SK-N-SH treated with all-trans-retinoic acid at 6 μM for 48 hours (cell line): ENCODE results near the gene SLC22A1.

Source experiments
- ESRRG ChIP-seq: fragments of 250-450 bp; sonication (Bioruptor Pico); IDR thresholded peaks from 2 replicates; pipeline ENCODE4 v1.6.1; 2021; ENCODE audit warnings: mild to moderate bottlenecking
- ISL1 ChIP-seq: fragments of 250-450 bp; sonication (Bioruptor Pico); IDR thresholded peaks from 2 replicates; pipeline ENCODE4 v2.1.2; 2022; ENCODE audit warnings: mild to moderate bottlenecking, moderate library complexity
- ZFP30 ChIP-seq: fragments of 450-650 bp; formaldehyde crosslinking; IDR thresholded peaks from 2 replicates; pipeline ENCODE4 v1.5.0; 2022; ENCODE audit warnings: mild to moderate bottlenecking, moderate library complexity
- ZNF70 ChIP-seq: fragments of 450-650 bp; formaldehyde crosslinking; IDR thresholded peaks from 2 replicates; pipeline ENCODE4 v1.5.0; 2020; ENCODE audit warnings: mild to moderate bottlenecking, moderate library complexity
- TF ChIP-seq, protein P1 (sequence below): fragments of 250-450 bp; sonication (Bioruptor Pico); IDR thresholded peaks from 2 replicates; pipeline ENCODE4 v1.5.1; 2021; ENCODE audit warnings: mild to moderate bottlenecking, moderate library complexity
- TF ChIP-seq, protein P2 (sequence below): fragments of 250-450 bp; sonication (Bioruptor Pico); IDR thresholded peaks from 2 replicates; pipeline ENCODE4 v1.5.1; 2020; ENCODE audit warnings: low read depth, mild to moderate bottlenecking, moderate library complexity

DNA sequence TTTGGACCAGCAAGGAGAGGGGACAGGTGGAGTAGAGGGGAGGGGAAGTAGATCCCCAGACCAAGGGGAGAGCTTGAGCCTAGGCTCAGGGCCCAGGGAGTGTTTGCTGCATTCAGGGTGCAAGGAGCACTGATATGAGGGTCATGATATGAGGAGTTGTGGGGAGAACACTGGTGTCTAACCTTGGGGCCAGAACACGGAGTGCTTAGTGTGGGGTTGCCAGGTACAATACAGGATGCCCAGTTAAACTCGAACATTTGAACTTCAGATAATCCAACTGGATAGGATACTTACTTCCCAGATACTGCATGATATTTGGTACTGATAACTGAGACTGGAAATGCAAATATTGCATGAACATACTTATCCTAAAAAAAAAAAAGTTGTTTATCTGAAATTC, 2.4 kb downstream of the SLC22A1 start:
- TF ChIP-seq ESRRG (CRISPR knock-in tag) (no peak), ISL1 (no peak), ZNF70 (CRISPR knock-in tag) (no peak), ZFP30 (CRISPR knock-in tag) (no peak)
- TF ChIP-seq, protein P1, sequence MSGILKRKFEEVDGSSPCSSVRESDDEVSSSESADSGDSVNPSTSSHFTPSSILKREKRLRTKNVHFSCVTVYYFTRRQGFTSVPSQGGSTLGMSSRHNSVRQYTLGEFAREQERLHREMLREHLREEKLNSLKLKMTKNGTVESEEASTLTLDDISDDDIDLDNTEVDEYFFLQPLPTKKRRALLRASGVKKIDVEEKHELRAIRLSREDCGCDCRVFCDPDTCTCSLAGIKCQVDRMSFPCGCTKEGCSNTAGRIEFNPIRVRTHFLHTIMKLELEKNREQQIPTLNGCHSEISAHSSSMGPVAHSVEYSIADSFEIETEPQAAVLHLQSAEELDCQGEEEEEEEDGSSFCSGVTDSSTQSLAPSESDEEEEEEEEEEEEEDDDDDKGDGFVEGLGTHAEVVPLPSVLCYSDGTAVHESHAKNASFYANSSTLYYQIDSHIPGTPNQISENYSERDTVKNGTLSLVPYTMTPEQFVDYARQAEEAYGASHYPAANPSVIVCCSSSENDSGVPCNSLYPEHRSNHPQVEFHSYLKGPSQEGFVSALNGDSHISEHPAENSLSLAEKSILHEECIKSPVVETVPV (CRISPR knock-in tag): no peak
- TF ChIP-seq, protein P2, sequence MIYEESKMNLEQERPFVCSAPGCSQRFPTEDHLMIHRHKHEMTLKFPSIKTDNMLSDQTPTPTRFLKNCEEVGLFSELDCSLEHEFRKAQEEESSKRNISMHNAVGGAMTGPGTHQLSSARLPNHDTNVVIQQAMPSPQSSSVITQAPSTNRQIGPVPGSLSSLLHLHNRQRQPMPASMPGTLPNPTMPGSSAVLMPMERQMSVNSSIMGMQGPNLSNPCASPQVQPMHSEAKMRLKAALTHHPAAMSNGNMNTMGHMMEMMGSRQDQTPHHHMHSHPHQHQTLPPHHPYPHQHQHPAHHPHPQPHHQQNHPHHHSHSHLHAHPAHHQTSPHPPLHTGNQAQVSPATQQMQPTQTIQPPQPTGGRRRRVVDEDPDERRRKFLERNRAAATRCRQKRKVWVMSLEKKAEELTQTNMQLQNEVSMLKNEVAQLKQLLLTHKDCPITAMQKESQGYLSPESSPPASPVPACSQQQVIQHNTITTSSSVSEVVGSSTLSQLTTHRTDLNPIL (CRISPR knock-in tag): no peak
